Activated T-helper 2 cell treated with anti-CD3 and anti-CD28 coated beads, Interferon-gamma antibody, Interleukin-2, Interleukin-4, amounts not matched to agents 10 μg/mL and 5 μg/mL and 100 μg/mL, durations not matched to agents 14 hours and 24 hours and 36 hours (primary cell): Measurements from ENCODE around the gene NUP58. TPM values are rescaled to one million over a fixed set of nuclear protein-coding genes. Genes with fewer than 3 reads are reported as not detected.

ENCODE experiments used
- DNase-seq: peaks from one replicate; pipeline ENCODE4 v3.0.0; 2021; ENCODE audit warnings: low spot score
- H3K27ac Mint-ChIP-seq: one replicate; pipeline ENCODE4 v1.8.0; 2021; ENCODE audit warnings: mixed read lengths
- H3K27me3 Mint-ChIP-seq: one replicate; pipeline ENCODE4 v1.8.0; 2021; ENCODE audit warnings: low read depth, mixed read lengths
- H3K36me3 Mint-ChIP-seq: one replicate; pipeline ENCODE4 v1.8.0; 2021; ENCODE audit warnings: low read depth, mixed read lengths
- H3K4me1 Mint-ChIP-seq: one replicate; pipeline ENCODE4 v1.8.0; 2021; ENCODE audit warnings: low read depth, mixed read lengths
- H3K4me3 Mint-ChIP-seq: one replicate; pipeline ENCODE4 v1.8.0; 2021; ENCODE audit warnings: low read depth, mild to moderate bottlenecking, moderate library complexity, mixed read lengths
- H3K9me3 Mint-ChIP-seq: one replicate; pipeline ENCODE4 v1.8.0; 2021; ENCODE audit warnings: mixed read lengths
- intact Hi-C: fragments of 100-400 bp; cut with micrococcal nuclease; formaldehyde crosslinking; loops from one replicate; pipeline ENCODE4 v1.15.1; 2023
- total RNA-seq: library from RNA; stranded (reverse); gene quantifications from 2 replicates; pipeline ENCODE4 v1.2.3, GENCODE V29; 2022

The NUP58 gene
- total RNA-seq, 1 donor from 2014 or later, result 129 TPM

DNA sequence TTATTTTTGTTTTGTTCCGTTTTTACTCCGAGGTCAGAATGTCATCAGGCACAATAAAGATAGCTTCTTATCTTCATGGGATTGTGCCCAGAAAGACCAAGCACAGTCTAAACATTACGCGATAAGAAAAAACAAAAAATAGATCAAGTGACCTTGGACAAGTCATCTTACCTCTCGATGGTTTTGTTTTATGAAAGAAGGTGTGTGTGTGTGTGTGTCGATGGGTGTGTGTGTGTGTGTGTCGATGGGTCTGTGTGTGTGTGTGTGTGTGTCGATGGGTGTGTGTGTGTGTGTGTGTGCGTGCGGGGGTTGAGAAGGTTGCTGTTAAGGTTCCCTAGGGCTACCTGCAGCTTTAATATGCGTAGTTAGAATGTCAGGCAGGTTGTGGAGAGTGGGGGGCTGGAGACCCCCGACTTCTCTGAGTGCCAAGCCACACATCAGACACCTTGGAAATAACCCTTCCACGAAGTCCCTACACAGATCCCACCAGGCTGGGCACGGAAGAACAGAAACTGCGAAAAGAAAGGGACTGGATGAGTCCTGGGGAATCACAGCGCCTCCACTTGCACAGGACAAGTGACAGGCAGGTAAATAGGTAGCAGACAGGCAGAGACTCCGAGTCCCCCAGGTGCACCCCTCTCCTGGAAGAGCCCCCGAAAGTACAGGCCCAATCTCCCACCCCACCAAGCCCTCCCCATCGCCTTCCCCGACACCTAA is 69.9 kb downstream of the NUP58 start:
- intact Hi-C loops, result no loop called here
- Mint-ChIP-seq H3K27ac (no peak overlapping the region), H3K4me1 (peaks cover 2% of the 10 kb centered on the region), H3K4me3 (peak overlapping the region; percentile 36), H3K36me3 (no peaks in the 10 kb centered on the region), H3K27me3 (peaks cover 74% of the 10 kb centered on the region), H3K9me3 (no peaks in the 10 kb centered on the region)
- DNase-seq, result no peak

DNA sequence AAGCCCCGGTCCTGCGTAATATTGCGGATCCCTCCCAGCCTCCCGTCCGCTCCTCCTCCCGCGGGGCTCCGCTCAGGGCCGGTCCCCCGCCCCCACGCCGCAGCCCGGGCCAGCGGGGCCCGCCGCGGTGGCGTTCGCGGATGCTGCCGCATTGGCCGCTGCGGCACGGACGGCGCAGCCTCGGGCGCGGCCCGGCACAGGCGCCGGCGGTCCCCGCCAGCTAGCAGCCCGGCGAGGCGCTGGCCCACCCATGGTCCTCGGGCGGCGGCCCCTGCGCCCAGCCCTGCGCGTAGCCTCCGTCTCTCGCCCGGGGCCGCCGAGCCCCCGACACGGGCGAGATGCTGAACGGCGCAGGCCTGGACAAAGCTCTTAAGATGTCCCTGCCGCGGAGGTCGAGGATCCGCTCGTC is 70.5 kb downstream of the NUP58 start, which contains the start of gene ATP8A2:
ATP8A2 (plus strand) TSS at position 100 of the 409 bp plus-strand sequence; CDS start at position 339, 239 bp downstream.
- Mint-ChIP-seq H3K27me3 (peaks cover 72% of the 10 kb centered on the region), H3K27ac (no peak within 1 kb of the TSS), H3K36me3 (no peaks in the 10 kb centered on the region), H3K4me3 (peak within 1 kb of the TSS; percentile 42), H3K4me1 (peaks cover 2% of the 10 kb centered on the region), H3K9me3 (no peaks in the 10 kb centered on the region)
- intact Hi-C loops, result no loop called here
- no peak for DNase-seq

DNA sequence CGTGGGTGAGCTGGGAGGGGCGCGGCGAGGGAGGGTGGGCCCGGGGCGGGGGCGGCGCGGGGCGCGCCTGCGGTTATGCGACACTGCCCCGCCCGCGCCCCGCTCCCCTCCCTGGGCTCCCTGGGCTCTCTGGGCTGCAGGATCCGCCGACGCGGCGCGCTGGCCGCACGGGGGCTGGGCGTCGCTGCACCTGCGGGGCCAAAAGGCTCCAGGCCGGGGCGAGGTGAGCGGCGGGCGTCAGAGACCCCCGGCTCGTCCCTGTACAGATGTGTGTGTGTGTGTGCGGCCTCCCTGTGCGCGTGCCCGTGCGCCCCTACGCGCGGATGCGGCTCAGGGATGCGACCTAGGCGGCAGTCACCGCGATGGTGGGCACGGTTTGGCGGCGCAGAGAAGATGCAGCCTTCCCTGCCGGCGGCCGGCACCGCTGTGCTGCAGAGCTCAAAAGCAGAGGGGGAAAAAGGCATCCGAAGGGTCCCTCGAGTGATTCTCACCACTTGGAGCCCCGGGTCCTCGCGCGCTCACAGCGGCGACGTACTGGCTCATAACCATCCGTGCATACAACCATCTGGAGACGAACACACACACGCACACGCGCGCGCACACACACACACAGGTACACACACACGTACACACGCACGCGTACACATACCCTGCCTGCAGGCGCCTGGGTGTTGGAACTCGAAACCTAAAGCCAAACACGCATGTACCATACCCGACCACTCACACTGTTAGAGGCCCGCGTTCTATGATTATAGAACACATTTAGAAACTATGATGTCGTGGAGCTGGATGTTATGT is 71.1 kb downstream of the NUP58 start:
- Mint-ChIP-seq H3K9me3 (no peaks in the 10 kb centered on the region), H3K4me3 (peak overlapping the region; percentile 42), H3K27ac (no peak overlapping the region), H3K36me3 (no peaks in the 10 kb centered on the region), H3K27me3 (peaks cover 70% of the 10 kb centered on the region), H3K4me1 (peaks cover 2% of the 10 kb centered on the region)
- intact Hi-C loops, result no loop called here
- no peak for DNase-seq

DNA sequence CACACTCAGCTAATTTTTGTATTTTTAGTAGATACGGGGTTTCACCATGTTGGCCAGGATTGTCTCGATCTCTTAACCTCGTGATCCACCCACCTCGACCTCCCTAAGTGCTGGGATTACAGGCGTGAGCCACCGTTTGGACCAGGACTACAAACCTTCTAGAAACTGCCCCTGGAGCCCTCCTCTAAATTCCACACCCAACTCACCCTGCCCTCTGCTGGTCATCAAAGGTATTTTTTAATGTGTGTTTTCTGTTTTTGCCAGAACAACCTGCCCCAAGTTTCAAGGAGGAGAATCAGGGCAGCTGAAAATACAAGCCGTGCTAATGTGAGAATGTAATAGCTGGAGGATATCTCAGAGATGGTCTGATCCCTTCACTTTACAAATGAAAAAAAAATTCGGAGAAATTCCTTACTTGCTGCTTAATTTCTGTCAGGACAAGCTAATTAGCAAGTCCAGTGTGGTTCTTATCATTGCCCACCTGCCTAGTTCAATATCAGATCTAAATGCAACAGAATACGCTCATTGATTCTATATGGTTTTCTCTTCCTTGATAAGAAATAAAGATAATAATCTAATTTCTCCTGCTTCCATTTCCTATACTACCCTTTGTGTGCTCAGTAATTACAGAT is 74.4 kb downstream of the NUP58 start:
- Mint-ChIP-seq H3K27ac (no peak overlapping the region), H3K4me1 (peaks cover 2% of the 10 kb centered on the region), H3K36me3 (no peaks in the 10 kb centered on the region), H3K27me3 (peaks cover 57% of the 10 kb centered on the region), H3K4me3 (no peak overlapping the region), H3K9me3 (no peaks in the 10 kb centered on the region)
- DNase-seq, result no peak
- intact Hi-C loops, result loop anchor here (1.0 kb wide), 1 partner anchor 143 kb away; no protein-coding TSS in a partner anchor

DNA sequence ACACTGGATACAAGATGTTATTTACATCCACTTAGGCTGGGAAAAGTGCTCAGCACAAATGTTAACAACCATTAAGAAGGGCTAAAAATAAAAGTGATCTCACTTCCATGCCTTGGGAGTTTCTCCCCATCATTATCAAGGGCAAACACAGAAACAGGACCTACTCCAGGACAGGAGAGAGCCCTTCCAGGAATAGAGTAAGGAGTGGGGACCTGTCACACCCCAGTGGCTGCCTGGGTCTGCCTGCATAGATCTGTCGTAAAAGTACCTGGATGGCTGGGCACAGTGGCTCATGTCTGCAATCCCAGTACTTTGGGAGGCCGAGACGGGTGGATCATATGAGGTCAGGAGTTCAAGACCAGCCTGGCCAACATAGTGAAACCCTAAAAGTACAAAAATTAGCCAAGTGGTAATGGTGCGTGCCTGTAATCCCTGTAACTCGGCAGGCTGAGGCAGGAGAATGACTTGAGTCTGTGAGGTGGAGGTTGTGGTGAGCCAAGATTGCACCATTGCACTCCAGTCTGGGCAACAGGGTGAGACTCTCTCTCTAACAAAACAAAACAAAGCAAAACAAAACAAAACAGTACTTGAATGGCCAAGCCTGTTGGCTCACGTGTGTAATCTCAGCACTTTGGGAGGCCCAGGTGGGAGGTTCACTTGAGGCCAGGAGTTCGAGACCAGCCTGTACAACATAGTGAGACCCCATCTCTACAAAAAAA is 76.0 kb downstream of the NUP58 start:
- no peak overlapping the region for H3K4me3 Mint-ChIP-seq
- no peak overlapping the region for H3K27ac Mint-ChIP-seq
- H3K9me3 Mint-ChIP-seq, result no peaks in the 10 kb centered on the region
- peaks cover 2% of the 10 kb centered on the region for H3K4me1 Mint-ChIP-seq
- intact Hi-C loops, result no loop called here
- H3K36me3 Mint-ChIP-seq, result no peaks in the 10 kb centered on the region
- DNase-seq, result no peak
- H3K27me3 Mint-ChIP-seq, result peaks cover 59% of the 10 kb centered on the region

DNA sequence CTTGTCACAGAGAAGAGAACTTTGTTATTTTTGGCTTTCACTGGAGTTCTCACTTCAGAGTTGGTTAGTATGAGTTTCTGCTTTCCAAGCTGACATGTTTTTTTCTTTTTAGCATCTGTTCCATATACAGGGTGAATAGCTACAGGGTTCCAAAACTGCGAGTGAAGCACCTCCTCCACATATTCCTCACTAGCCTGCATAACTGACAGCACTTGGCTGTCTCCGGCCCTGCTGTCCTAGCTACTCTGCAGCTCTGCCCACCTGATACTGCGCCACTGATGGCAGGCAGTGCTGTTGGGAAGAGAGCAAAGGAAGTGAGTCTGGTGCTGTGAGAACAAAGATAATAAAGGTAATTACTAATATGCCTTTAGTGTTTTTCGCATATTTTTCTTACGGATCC is 77.1 kb downstream of the NUP58 start:
- no peaks in the 10 kb centered on the region for H3K36me3 Mint-ChIP-seq
- peaks cover 50% of the 10 kb centered on the region for H3K27me3 Mint-ChIP-seq
- H3K4me3 Mint-ChIP-seq, result no peak overlapping the region
- no peaks in the 10 kb centered on the region for H3K4me1 Mint-ChIP-seq
- no peak overlapping the region for H3K27ac Mint-ChIP-seq
- intact Hi-C loops, result no loop called here
- DNase-seq, result no peak
- H3K9me3 Mint-ChIP-seq, result no peaks in the 10 kb centered on the region

DNA sequence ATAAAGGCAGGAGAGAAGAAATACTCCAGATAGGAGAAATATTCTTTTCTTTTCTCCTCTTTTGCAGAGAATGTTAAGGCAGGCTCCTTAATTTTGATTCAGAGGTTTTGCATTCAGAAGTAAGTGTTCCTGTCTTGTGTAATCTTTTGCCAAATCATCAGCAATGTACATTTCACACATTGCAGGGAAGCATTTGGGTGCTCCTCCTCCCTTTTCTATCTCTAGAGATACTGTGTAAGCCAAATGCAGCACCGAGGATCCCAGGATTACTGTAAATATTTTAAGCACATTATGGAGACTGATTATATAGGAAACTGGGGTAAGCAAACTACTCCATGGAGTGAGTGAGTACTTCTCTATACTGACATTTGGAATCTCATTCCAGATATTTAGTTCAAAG is 77.6 kb downstream of the NUP58 start:
- Mint-ChIP-seq H3K9me3 (no peaks in the 10 kb centered on the region), H3K4me3 (no peak overlapping the region), H3K36me3 (no peaks in the 10 kb centered on the region), H3K27ac (no peak overlapping the region), H3K27me3 (peaks cover 49% of the 10 kb centered on the region), H3K4me1 (no peaks in the 10 kb centered on the region)
- intact Hi-C loops, result no loop called here
- DNase-seq, result no peak

DNA sequence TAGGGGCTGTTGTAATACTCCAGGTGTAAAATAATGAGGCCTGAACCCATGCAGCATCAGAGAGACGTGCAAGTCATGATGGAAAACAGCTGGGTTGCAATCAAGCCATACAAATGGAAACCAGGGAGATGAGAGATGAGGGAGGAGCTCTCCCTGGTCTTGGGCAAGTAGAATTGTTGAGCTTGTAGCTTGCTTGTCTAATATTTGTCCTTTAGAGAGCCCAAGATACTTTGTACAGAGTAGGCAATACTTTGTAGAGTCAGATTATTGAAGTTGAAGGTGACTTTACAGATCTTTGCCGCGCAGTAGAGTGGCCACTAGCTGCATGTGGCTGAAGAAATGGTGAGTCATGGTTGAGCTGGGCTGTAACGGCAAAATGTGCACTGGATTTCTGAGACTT is 78.7 kb downstream of the NUP58 start:
- no peaks in the 10 kb centered on the region for H3K9me3 Mint-ChIP-seq
- H3K4me3 Mint-ChIP-seq, result no peak overlapping the region
- peaks cover 47% of the 10 kb centered on the region for H3K27me3 Mint-ChIP-seq
- no peak for DNase-seq
- no peaks in the 10 kb centered on the region for H3K36me3 Mint-ChIP-seq
- no peak overlapping the region for H3K27ac Mint-ChIP-seq
- H3K4me1 Mint-ChIP-seq, result no peaks in the 10 kb centered on the region
- intact Hi-C loops, result no loop called here

DNA sequence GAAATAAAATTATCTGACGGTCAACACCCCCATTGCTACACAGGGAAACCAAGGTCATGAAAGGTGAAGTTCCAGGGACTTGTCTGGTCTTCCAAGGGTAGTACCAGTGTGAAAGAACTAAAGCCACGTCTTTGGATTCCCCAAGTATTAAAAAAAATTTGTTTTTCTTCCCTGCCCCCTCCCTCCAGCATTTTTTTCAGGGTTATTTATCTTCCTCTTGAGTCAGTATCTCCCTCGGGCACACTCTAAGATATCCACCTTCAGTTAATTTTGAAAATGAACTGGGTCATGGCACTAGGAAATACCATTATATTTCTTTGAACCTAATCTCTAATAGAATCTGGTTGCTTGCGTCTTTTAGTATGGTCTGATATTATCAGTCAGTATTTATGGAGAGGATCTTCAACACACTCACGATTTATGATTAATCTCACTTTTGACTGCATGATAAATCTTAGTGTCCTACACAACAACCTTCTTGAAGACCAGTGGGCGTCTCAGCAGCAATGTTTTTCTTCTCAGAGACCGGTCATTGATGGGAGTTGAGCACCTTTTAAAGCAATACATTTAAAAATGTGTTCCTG is 79.4 kb downstream of the NUP58 start:
- DNase-seq, result no peak
- Mint-ChIP-seq H3K9me3 (no peaks in the 10 kb centered on the region), H3K36me3 (no peaks in the 10 kb centered on the region), H3K27ac (no peak overlapping the region), H3K4me3 (no peak overlapping the region), H3K4me1 (no peaks in the 10 kb centered on the region), H3K27me3 (peaks cover 43% of the 10 kb centered on the region)
- intact Hi-C loops, result no loop called here

DNA sequence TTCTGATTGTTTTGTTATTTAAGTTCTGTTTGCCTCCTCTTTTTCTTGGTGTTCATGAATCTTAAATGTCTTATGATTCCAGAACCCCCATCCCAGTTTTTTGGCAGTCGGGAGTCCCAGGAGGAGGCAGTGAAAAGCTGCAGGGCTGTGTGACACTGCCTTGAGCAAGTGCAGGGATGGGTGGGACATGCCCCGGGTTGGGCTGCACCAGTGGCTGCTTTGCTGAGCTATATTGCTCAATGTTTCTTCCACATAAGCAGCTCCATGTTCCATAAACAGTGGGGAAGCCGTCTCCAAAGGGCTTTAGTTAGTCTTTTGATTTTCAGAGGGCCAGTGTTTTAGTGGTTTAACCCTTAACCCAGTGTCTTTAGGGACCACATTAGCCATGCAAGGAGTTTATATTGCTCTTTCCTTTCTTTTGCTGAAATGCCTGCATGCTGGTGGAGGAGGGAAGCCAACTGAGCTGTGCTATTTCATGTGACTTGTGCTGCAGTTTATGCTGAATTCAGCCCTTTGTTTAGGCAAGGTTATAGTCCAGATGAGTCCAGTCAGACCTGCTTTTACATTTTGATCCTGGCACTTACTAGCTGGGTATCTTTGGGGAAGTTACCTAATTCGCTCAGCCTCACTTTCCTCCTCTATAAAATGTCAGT is 83.5 kb downstream of the NUP58 start:
- Mint-ChIP-seq H3K27me3 (peaks cover 34% of the 10 kb centered on the region), H3K27ac (no peak overlapping the region), H3K4me3 (no peak overlapping the region), H3K36me3 (no peaks in the 10 kb centered on the region), H3K9me3 (no peaks in the 10 kb centered on the region), H3K4me1 (no peaks in the 10 kb centered on the region)
- no peak for DNase-seq
- intact Hi-C loops, result no loop called here

DNA sequence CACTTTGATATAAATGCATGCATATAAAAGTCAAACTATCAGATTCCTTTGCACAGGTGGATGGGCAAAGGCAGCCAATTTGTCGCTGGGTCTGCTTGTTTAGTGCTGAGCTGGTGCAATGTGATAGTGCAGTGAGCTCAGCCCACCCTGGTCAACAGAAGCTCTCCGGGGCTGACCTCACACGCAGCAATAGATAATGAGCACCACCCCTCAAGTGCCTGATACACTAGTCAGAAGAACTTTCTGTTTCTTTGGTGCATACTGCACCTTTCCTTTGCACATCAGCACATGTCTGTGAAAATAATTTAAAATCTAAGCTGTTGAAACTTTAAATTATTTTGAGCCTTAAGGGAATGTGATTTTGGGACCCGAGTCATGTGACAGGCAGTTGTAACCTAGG is 90.5 kb downstream of the NUP58 start:
- Mint-ChIP-seq H3K9me3 (no peaks in the 10 kb centered on the region), H3K27ac (no peak overlapping the region), H3K27me3 (peaks cover 12% of the 10 kb centered on the region), H3K4me1 (no peaks in the 10 kb centered on the region), H3K4me3 (no peak overlapping the region), H3K36me3 (no peaks in the 10 kb centered on the region)
- intact Hi-C loops, result no loop called here
- no peak for DNase-seq
